IMR-90 (cell line): ENCODE data around the gene DYNLT2. TPM values are rescaled to one million over a fixed set of nuclear protein-coding genes. Genes with fewer than 3 reads are reported as not detected.

ENCODE experiments used
- ATAC-seq: fragments of 200-7000 bp; cut with Tn5 transposase; 2 replicates; pipeline ENCODE4 v1.9.1; 2020; ENCODE audit warnings: low read depth, mild to moderate bottlenecking, moderate library complexity
- BruUV-seq: library from RNA; stranded (reverse); fragments of 400-500 nt; replicated peaks from 2 replicates; lab custom pipeline; 2021; lab: Mats Ljungman, UMichigan
- CTCF ChIA-PET: fragments of 300-600 bp; formaldehyde crosslinking; extraction: SDS; loops from one replicate; lab custom pipeline; 2021; ENCODE audit warnings: antibody characterized with exemption; lab: Yijun Ruan, JAX
- POLR2A ChIA-PET: fragments of 300-600 bp; sonication (Branson Sonifier 250); formaldehyde crosslinking; loops from one replicate; lab custom pipeline; 2022; ENCODE audit warnings: antibody characterized with exemption; ENCODE audit not compliant: unreplicated experiment; lab: Charles Lee
- DNase-seq: peaks from one replicate; pipeline ENCODE4 v3.0.0; 2013
- H2AFZ ChIP-seq: replicated peaks from 2 replicates; pipeline ENCODE3; 2013; ENCODE audit warnings: low read length, mild to moderate bottlenecking; ENCODE audit not compliant: poor library complexity
- H2AK5ac ChIP-seq: 2 replicates; pipeline ENCODE4 v1.6.1; 2013; ENCODE audit warnings: low read depth, low read length, inconsistent platforms
- H2AK9ac ChIP-seq: replicated peaks from 2 replicates; pipeline ENCODE3; 2013; ENCODE audit warnings: mild to moderate bottlenecking, low read depth, low read length, moderate library complexity; ENCODE audit not compliant: poor library complexity
- H2BK120ac ChIP-seq: 2 replicates; pipeline ENCODE4 v1.6.1; 2013; ENCODE audit warnings: low read depth, low read length, inconsistent platforms
- H2BK15ac ChIP-seq: 3 replicates; pipeline ENCODE4 v1.6.1; 2013; ENCODE audit warnings: low read depth, low read length, inconsistent platforms
- H2BK20ac ChIP-seq: 2 replicates; pipeline ENCODE4 v1.6.1; 2013; ENCODE audit warnings: low read depth, mild to moderate bottlenecking, inconsistent platforms, low read length, moderate library complexity
- H2BK5ac ChIP-seq: 2 replicates; pipeline ENCODE4 v1.6.1; 2013; ENCODE audit warnings: mild to moderate bottlenecking, low read depth, low read length, inconsistent platforms; ENCODE audit not compliant: poor library complexity, severe bottlenecking
- H3K14ac ChIP-seq: replicated peaks from 2 replicates; pipeline ENCODE4 v1.6.1; 2013; ENCODE audit warnings: low read depth, low read length, inconsistent platforms
- H3K18ac ChIP-seq: 2 replicates; pipeline ENCODE4 v1.6.1; 2013; ENCODE audit warnings: low read depth, low read length, control low read depth
- H3K23ac ChIP-seq: 2 replicates; pipeline ENCODE4 v1.6.1; 2013; ENCODE audit warnings: low read depth, low read length, inconsistent platforms
- H3K27ac ChIP-seq: 2 replicates; pipeline ENCODE4 v1.5.1; 2013; ENCODE audit warnings: mild to moderate bottlenecking, control low read depth, low read length; ENCODE audit not compliant: insufficient read depth
- H3K27me3 ChIP-seq: 2 replicates; pipeline ENCODE4 v1.6.1; 2013; ENCODE audit warnings: low read length; ENCODE audit not compliant: control insufficient read depth, insufficient read depth
- H3K36me3 ChIP-seq: 2 replicates; pipeline ENCODE4 v1.6.1; 2013; ENCODE audit warnings: low read length, mixed read lengths; ENCODE audit not compliant: control insufficient read depth, insufficient read depth
- H3K4ac ChIP-seq: 2 replicates; pipeline ENCODE4 v1.6.1; 2013; ENCODE audit warnings: low read depth, low read length, inconsistent platforms
- H3K4me1 ChIP-seq: 2 replicates; pipeline ENCODE4 v1.6.1; 2013; ENCODE audit warnings: low read length, mixed read lengths; ENCODE audit not compliant: control insufficient read depth, insufficient read depth
- H3K4me2 ChIP-seq: 2 replicates; pipeline ENCODE4 v1.6.1; 2013; ENCODE audit warnings: low read depth, mild to moderate bottlenecking, control low read depth, low read length, moderate library complexity
- H3K4me3 ChIP-seq: 2 replicates; pipeline ENCODE4 v1.5.1; 2013; ENCODE audit warnings: low read depth, mild to moderate bottlenecking, control low read depth, low read length, moderate library complexity; ENCODE audit not compliant: insufficient read depth
- H3K56ac ChIP-seq: 2 replicates; pipeline ENCODE4 v1.6.1; 2013; ENCODE audit warnings: low read length, inconsistent platforms; ENCODE audit not compliant: insufficient read depth; ENCODE audit errors: extremely low read depth
- H3K79me1 ChIP-seq, 2 experiments: 2 replicates each; pipeline ENCODE4 v1.6.1; 2013; ENCODE audit warnings: low read length in 2 of 2, inconsistent platforms in 1 of 2, low read depth in 1 of 2
- H3K9ac ChIP-seq: 2 replicates; pipeline ENCODE4 v1.6.1; 2013; ENCODE audit warnings: low read depth, low read length, control low read depth
- H3K9me1 ChIP-seq: 2 replicates; pipeline ENCODE4 v1.6.1; 2013; ENCODE audit warnings: low read length, inconsistent platforms; ENCODE audit not compliant: insufficient read depth
- H3K9me3 ChIP-seq: 2 replicates; pipeline ENCODE4 v1.6.1; 2013; ENCODE audit warnings: low read length; ENCODE audit not compliant: control insufficient read depth, insufficient read depth
- H4K20me1 ChIP-seq: 2 replicates; pipeline ENCODE4 v1.6.1; 2013; ENCODE audit warnings: low read length, inconsistent platforms; ENCODE audit not compliant: insufficient read depth
- H4K5ac ChIP-seq: 2 replicates; pipeline ENCODE4 v1.6.1; 2013; ENCODE audit warnings: mild to moderate bottlenecking, low read depth, low read length, control low read depth
- H4K8ac ChIP-seq, 2 experiments: 2 replicates each; pipeline ENCODE4 v1.6.1; 2013; ENCODE audit warnings: low read depth in 2 of 2, low read length in 2 of 2, control low read depth in 1 of 2, inconsistent platforms in 1 of 2
- H4K91ac ChIP-seq: 2 replicates; pipeline ENCODE4 v1.6.1; 2013; ENCODE audit warnings: low read depth, low read length, inconsistent platforms; ENCODE audit not compliant: insufficient read depth
- BHLHE40 ChIP-seq: fragments of 150-350 bp; IDR thresholded peaks from 2 replicates; pipeline ENCODE4 v1.6.1; 2016; ENCODE audit warnings: mild to moderate bottlenecking, low read depth, low read length
- CHD1 ChIP-seq: IDR thresholded peaks from 2 replicates; pipeline ENCODE4 v1.6.1; 2012; ENCODE audit warnings: low read depth, low read length, improper control_type of control experiment
- FOS ChIP-seq: fragments of 150-350 bp; IDR thresholded peaks from 2 replicates; pipeline ENCODE4 v1.6.1; 2016; ENCODE audit warnings: low read depth, low read length
- MAFK ChIP-seq: IDR thresholded peaks from 2 replicates; pipeline ENCODE4 v1.6.1; 2012; ENCODE audit warnings: low read depth, low read length, improper control_type of control experiment
- MAZ ChIP-seq: IDR thresholded peaks from 2 replicates; pipeline ENCODE4 v1.6.1; 2012; ENCODE audit warnings: low read depth, mild to moderate bottlenecking, low read length, improper control_type of control experiment, moderate library complexity, borderline replicate concordance
- MXI1 ChIP-seq: IDR thresholded peaks from 2 replicates; pipeline ENCODE4 v1.6.1; 2012; ENCODE audit warnings: low read depth, mild to moderate bottlenecking, low read length, moderate library complexity, borderline replicate concordance
- NFE2L2 ChIP-seq: fragments of 150-350 bp; IDR thresholded peaks from 2 replicates; pipeline ENCODE4 v1.6.1; 2016; ENCODE audit warnings: low read depth, mild to moderate bottlenecking, low read length
- POLR2A ChIP-seq: IDR thresholded peaks from 2 replicates; pipeline ENCODE4 v1.6.1; 2012; ENCODE audit warnings: mild to moderate bottlenecking, low read depth, low read length
- RAD21 ChIP-seq: IDR thresholded peaks from 2 replicates; pipeline ENCODE4 v1.6.1; 2012; ENCODE audit warnings: low read length, improper control_type of control experiment
- RCOR1 ChIP-seq: IDR thresholded peaks from 2 replicates; pipeline ENCODE4 v1.6.1; 2012; ENCODE audit warnings: mild to moderate bottlenecking, low read length, improper control_type of control experiment; ENCODE audit not compliant: insufficient replicate concordance
- RFX5 ChIP-seq: IDR thresholded peaks from 2 replicates; pipeline ENCODE4 v1.8.0; 2012; ENCODE audit warnings: low read depth, mild to moderate bottlenecking, low read length, moderate library complexity
- SMC3 ChIP-seq: fragments of 150-350 bp; IDR thresholded peaks from 2 replicates; pipeline ENCODE4 v1.6.1; 2016; ENCODE audit warnings: low read depth, mild to moderate bottlenecking, antibody characterized with exemption, low read length, moderate library complexity
- WGBS, 2 experiments: methylation state at CpG; one replicate each; pipeline versions ENCODE4 v1.1.5 to v1.1.7; 2013; ENCODE audit warnings: missing lambda C conversion rate in 2 of 2; ENCODE audit not compliant: insufficient read length in 1 of 2; ENCODE audit errors: extremely low coverage in 2 of 2; 5-methylcytosine and 5-hydroxymethylcytosine counted together
- dilution Hi-C: fragments of 300-500 bp; cut with HindIII; formaldehyde crosslinking; loops from one replicate; pipeline ENCODE4 v1.14.3; 2018; ENCODE audit warnings: low sequenced_read_pairs; ENCODE audit not compliant: unreplicated experiment
- in situ Hi-C: fragments of 300-500 bp; cut with MboI; formaldehyde crosslinking; loops from 3 replicates; pipeline ENCODE4 v1.14.3; 2019; ENCODE audit warnings: low sequenced_read_pairs, inconsistent platforms, mixed read lengths
- intact Hi-C: fragments of 100-400 bp; cut with micrococcal nuclease; formaldehyde crosslinking; loops from 2 replicates; pipeline ENCODE4 v1.10.0; 2022
- polyA plus RNA-seq, 3 experiments: library from polyadenylated mRNA; depleted of rRNA; stranded (reverse); fragments of >200 nt; gene quantifications; 2 replicates each; pipeline ENCODE4 v1.2.3, GENCODE V29; 2012; ENCODE audit warnings: low replicate concordance in 1 of 3
- total RNA-seq: library from RNA; depleted of rRNA; stranded (reverse); fragments of >200 nt; gene quantifications from 2 replicates; pipeline ENCODE4 v1.2.3, GENCODE V29; 2012
- TF ChIP-seq, protein P1 (sequence below): fragments of 150-350 bp; IDR thresholded peaks from 2 replicates; pipeline ENCODE4 v1.6.1; 2017; ENCODE audit warnings: mild to moderate bottlenecking, antibody characterized with exemption, low read length, low read depth
- TF ChIP-seq, protein P2 (sequence below): conservative IDR thresholded peaks from 2 replicates; pipeline ENCODE4 v1.5.1; 2012; ENCODE audit warnings: mild to moderate bottlenecking, low read depth, low read length, improper control_type of control experiment
- TF ChIP-seq, protein P3 (sequence below): fragments of 150-350 bp; IDR thresholded peaks from 2 replicates; pipeline ENCODE4 v1.6.1; 2016; ENCODE audit warnings: low read depth, mild to moderate bottlenecking, low read length, moderate library complexity, borderline replicate concordance

Gene DYNLT2
- total and polyA plus RNA-seq, 2 of the 4 experiments (the other 2 are of a cell fraction): 0.36 to 0.44 TPM

DNA sequence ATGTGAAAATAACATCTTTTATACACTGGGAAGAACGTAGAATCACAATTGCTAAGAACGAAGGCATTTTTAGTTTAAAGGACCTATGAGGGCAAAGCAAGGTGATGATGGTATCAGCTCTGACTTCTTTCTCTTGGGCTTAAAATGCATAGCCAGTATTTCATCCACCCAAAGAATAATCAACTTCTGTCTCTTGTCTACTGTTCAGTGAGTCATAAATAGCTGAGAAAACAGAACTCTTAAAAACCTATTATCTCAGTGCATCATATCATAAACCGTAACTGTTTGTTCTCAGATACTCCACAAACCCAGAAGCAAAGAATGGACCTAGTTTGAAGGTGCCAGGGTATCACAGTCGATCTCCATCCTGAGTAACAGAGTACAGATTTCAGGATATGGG lies 32.3 kb downstream of the DYNLT2 start:
- TF ChIP-seq MAZ (no peak), FOS (no peak), SMC3 (no peak), POLR2A (no peak), RCOR1 (no peak), RFX5 (no peak), MAFK (no peak), NFE2L2 (no peak), CHD1 (no peak), BHLHE40 (no peak), RAD21 (no peak), MXI1 (no peak)
- TF ChIP-seq, protein P1, sequence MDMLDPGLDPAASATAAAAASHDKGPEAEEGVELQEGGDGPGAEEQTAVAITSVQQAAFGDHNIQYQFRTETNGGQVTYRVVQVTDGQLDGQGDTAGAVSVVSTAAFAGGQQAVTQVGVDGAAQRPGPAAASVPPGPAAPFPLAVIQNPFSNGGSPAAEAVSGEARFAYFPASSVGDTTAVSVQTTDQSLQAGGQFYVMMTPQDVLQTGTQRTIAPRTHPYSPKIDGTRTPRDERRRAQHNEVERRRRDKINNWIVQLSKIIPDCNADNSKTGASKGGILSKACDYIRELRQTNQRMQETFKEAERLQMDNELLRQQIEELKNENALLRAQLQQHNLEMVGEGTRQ: no peak
- TF ChIP-seq, protein P2, sequence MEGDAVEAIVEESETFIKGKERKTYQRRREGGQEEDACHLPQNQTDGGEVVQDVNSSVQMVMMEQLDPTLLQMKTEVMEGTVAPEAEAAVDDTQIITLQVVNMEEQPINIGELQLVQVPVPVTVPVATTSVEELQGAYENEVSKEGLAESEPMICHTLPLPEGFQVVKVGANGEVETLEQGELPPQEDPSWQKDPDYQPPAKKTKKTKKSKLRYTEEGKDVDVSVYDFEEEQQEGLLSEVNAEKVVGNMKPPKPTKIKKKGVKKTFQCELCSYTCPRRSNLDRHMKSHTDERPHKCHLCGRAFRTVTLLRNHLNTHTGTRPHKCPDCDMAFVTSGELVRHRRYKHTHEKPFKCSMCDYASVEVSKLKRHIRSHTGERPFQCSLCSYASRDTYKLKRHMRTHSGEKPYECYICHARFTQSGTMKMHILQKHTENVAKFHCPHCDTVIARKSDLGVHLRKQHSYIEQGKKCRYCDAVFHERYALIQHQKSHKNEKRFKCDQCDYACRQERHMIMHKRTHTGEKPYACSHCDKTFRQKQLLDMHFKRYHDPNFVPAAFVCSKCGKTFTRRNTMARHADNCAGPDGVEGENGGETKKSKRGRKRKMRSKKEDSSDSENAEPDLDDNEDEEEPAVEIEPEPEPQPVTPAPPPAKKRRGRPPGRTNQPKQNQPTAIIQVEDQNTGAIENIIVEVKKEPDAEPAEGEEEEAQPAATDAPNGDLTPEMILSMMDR: no peak
- TF ChIP-seq, protein P3, sequence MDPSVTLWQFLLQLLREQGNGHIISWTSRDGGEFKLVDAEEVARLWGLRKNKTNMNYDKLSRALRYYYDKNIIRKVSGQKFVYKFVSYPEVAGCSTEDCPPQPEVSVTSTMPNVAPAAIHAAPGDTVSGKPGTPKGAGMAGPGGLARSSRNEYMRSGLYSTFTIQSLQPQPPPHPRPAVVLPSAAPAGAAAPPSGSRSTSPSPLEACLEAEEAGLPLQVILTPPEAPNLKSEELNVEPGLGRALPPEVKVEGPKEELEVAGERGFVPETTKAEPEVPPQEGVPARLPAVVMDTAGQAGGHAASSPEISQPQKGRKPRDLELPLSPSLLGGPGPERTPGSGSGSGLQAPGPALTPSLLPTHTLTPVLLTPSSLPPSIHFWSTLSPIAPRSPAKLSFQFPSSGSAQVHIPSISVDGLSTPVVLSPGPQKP: no peak
- no peak overlapping the region; the same call in 1 of the 2 replicates for H3K4me2 ChIP-seq
- H2BK20ac ChIP-seq: no peak overlapping the region
- H2AK5ac ChIP-seq: no peak overlapping the region
- no peak overlapping the region for H2BK15ac ChIP-seq
- H3K56ac ChIP-seq: no peak overlapping the region
- ChIA-PET POLR2A (no interaction called here), CTCF (interaction anchor here (0.8 to 1.0 kb wide), 2 partner anchors 11 to 33 kb away, joined by 3 read pairs; no protein-coding TSS in a partner anchor)
- no peak overlapping the region for H3K18ac ChIP-seq
- intact Hi-C loops: no loop called here
- peaks cover 13% of the 10 kb centered on the region for H4K20me1 ChIP-seq
- BruUV-seq: no TSS peak
- no peak overlapping the region for H3K14ac ChIP-seq
- dilution Hi-C loops: no loop called here
- H3K4ac ChIP-seq: no peak overlapping the region
- H3K4me3 ChIP-seq: no peak overlapping the region
- in situ Hi-C loops: loop anchor here (10.0 kb wide), 1 partner anchor 816 kb away; no protein-coding TSS in a partner anchor
- H4K91ac ChIP-seq: no peak overlapping the region
- no peaks in the 10 kb centered on the region for H3K9me3 ChIP-seq
- no peak for ATAC-seq
- WGBS, 2 experiments: no CpG with 5 or more reads among the region's 4 CpGs
- H3K9ac ChIP-seq: no peak overlapping the region
- no peak overlapping the region for H2AFZ ChIP-seq
- H4K5ac ChIP-seq: no peak overlapping the region
- H3K27me3 ChIP-seq: no peaks in the 10 kb centered on the region
- no peak overlapping the region for H3K23ac ChIP-seq
- H2AK9ac ChIP-seq: no peak overlapping the region
- H2BK5ac ChIP-seq: no peak overlapping the region
- no peak overlapping the region for H2BK120ac ChIP-seq
- peaks cover 22 to 35% of the 10 kb centered on the region in 2 experiments for H3K79me1 ChIP-seq
- DNase-seq: peak; percentile 50
- H3K4me1 ChIP-seq: 0 out of 2 replicates have a peak, but pooled peaks cover 2% of the 10 kb centered on the region
- no peaks in the 10 kb centered on the region; the same call in 1 of the 2 replicates for H3K9me1 ChIP-seq
- peaks cover 21% of the 10 kb centered on the region for H3K36me3 ChIP-seq
- no peak overlapping the region for H3K27ac ChIP-seq
- no peak overlapping the region for H4K8ac ChIP-seq
